ENCODE results near the gene TNFSF9. TPM values are rescaled to one million over a fixed set of nuclear protein-coding genes. Genes with fewer than 3 reads are reported as not detected.

The TNFSF9 gene
- total RNA-seq, 1 experiment from 2014 or later: 0.92 TPM

DNA sequence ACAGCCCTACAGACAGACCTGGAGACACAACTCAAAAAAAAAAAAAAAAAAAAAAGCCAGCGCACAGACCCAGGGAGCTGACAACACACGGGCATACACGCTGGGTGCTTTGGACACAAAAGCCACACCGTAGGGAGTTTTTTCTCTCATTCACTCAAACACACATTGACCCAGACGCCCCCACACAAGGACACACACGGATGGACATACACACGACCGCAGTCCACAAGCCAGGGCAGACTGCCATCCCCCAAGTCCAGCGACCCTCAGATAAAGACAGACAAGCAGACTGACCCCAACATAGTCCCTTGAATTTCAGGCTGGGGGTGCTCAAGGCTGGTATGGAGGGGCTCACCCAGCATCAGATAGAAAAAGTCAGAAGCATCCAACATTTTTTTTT lies 16.7 kb upstream of the TNFSF9 start:
- BruUV-seq (replicated peaks): no TSS peak
- H3K27ac Mint-ChIP-seq (ENCODE audit: unreplicated experiment): no peak overlapping the region
- CTCF ChIA-PET: no interaction called here
- DNase-seq: no peak
- peaks cover 19% of the 10 kb centered on the region for H3K36me3 Mint-ChIP-seq (ENCODE audit: insufficient read depth, unreplicated experiment)
- no peak overlapping the region for H3K4me3 Mint-ChIP-seq (ENCODE audit: low read depth, unreplicated experiment)
- H3K27me3 Mint-ChIP-seq (ENCODE audit: unreplicated experiment): no peaks in the 10 kb centered on the region
- H3K4me1 Mint-ChIP-seq (ENCODE audit: low read depth, unreplicated experiment): peaks cover 18% of the 10 kb centered on the region
- intact Hi-C loops (cut with micrococcal nuclease; ENCODE audit: unreplicated experiment): loop anchor here (10.0 kb wide), 1 partner anchor 221 kb away; the partner anchor contains the start of genes GPR108 and TRIP10
- H3K9me3 Mint-ChIP-seq (ENCODE audit: low read depth, unreplicated experiment): no peaks in the 10 kb centered on the region
- TF ChIP-seq, protein P1, sequence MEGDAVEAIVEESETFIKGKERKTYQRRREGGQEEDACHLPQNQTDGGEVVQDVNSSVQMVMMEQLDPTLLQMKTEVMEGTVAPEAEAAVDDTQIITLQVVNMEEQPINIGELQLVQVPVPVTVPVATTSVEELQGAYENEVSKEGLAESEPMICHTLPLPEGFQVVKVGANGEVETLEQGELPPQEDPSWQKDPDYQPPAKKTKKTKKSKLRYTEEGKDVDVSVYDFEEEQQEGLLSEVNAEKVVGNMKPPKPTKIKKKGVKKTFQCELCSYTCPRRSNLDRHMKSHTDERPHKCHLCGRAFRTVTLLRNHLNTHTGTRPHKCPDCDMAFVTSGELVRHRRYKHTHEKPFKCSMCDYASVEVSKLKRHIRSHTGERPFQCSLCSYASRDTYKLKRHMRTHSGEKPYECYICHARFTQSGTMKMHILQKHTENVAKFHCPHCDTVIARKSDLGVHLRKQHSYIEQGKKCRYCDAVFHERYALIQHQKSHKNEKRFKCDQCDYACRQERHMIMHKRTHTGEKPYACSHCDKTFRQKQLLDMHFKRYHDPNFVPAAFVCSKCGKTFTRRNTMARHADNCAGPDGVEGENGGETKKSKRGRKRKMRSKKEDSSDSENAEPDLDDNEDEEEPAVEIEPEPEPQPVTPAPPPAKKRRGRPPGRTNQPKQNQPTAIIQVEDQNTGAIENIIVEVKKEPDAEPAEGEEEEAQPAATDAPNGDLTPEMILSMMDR (IDR thresholded peaks at IDR 0.05; ENCODE audit: unreplicated experiment): no peak

GRCh38 chr19:6514926-6515544 lies 15.8 kb upstream of the TNFSF9 start:
- no TSS peak for BruUV-seq (replicated peaks)
- TF ChIP-seq, protein P1 (IDR thresholded peaks at IDR 0.05; ENCODE audit: unreplicated experiment): no peak
- Mint-ChIP-seq H3K4me1 (ENCODE audit: low read depth, unreplicated experiment) (peaks cover 18% of the 10 kb centered on the region), H3K27me3 (ENCODE audit: unreplicated experiment) (no peaks in the 10 kb centered on the region), H3K27ac (ENCODE audit: unreplicated experiment) (peak overlapping the region; percentile 19), H3K4me3 (ENCODE audit: low read depth, unreplicated experiment) (peak overlapping the region; percentile 91), H3K9me3 (ENCODE audit: low read depth, unreplicated experiment) (no peaks in the 10 kb centered on the region), H3K36me3 (ENCODE audit: insufficient read depth, unreplicated experiment) (peaks cover 22% of the 10 kb centered on the region)
- intact Hi-C loops (cut with micrococcal nuclease; ENCODE audit: unreplicated experiment): loop anchor here (10.0 kb wide), 1 partner anchor 220 kb away; the partner anchor contains the start of genes GPR108 and TRIP10
- no peak for DNase-seq
- CTCF ChIA-PET: no interaction called here

- TF ChIP-seq, protein P1 (IDR thresholded peaks at IDR 0.05; ENCODE audit: unreplicated experiment): no peak
- Mint-ChIP-seq H3K9me3 (ENCODE audit: low read depth, unreplicated experiment) (no peaks in the 10 kb centered on the region), H3K4me1 (ENCODE audit: low read depth, unreplicated experiment) (peaks cover 18% of the 10 kb centered on the region), H3K27ac (ENCODE audit: unreplicated experiment) (peak overlapping the region; percentile 32), H3K4me3 (ENCODE audit: low read depth, unreplicated experiment) (peak overlapping the region; percentile 91), H3K36me3 (ENCODE audit: insufficient read depth, unreplicated experiment) (peaks cover 22% of the 10 kb centered on the region), H3K27me3 (ENCODE audit: unreplicated experiment) (no peaks in the 10 kb centered on the region)
- peak; percentile 92 for DNase-seq
- CTCF ChIA-PET: interaction anchor here (1.0 to 1.7 kb wide), 6 partner anchors 15 to 348 kb away, joined by 3 to 10 read pairs (median 6); partner anchors contain the start of genes ALKBH7, GPR108 and TNFSF9
- no TSS peak for BruUV-seq (replicated peaks)
- intact Hi-C loops (cut with micrococcal nuclease; ENCODE audit: unreplicated experiment): loop anchor here (2.0 to 10.0 kb wide), 2 partner anchors 117 to 219 kb away; partner anchors contain the start of genes GPR108 and TRIP10
These were observed 14.7 kb upstream of the TNFSF9 start for GRCh38 chr19:6516018-6516658.

GRCh38 chr19:6516659-6517291 lies 14.1 kb upstream of the TNFSF9 start:
- peak; percentile 92 for DNase-seq
- peak overlapping the region; percentile 91 for H3K4me3 Mint-ChIP-seq (ENCODE audit: low read depth, unreplicated experiment)
- CTCF ChIA-PET: interaction anchor here (1.0 to 1.7 kb wide), 6 partner anchors 14 to 347 kb away, joined by 3 to 10 read pairs (median 6); partner anchors contain the start of genes ALKBH7, GPR108 and TNFSF9
- H3K27me3 Mint-ChIP-seq (ENCODE audit: unreplicated experiment): no peaks in the 10 kb centered on the region
- TF ChIP-seq, protein P1 (IDR thresholded peaks at IDR 0.05; ENCODE audit: unreplicated experiment): peak; percentile 87
- no peaks in the 10 kb centered on the region for H3K9me3 Mint-ChIP-seq (ENCODE audit: low read depth, unreplicated experiment)
- no TSS peak for BruUV-seq (replicated peaks)
- H3K27ac Mint-ChIP-seq (ENCODE audit: unreplicated experiment): peak overlapping the region; percentile 51
- intact Hi-C loops (cut with micrococcal nuclease; ENCODE audit: unreplicated experiment): loop anchor here (2.0 to 10.0 kb wide), 2 partner anchors 116 to 218 kb away; partner anchors contain the start of genes GPR108 and TRIP10
- peaks cover 22% of the 10 kb centered on the region for H3K36me3 Mint-ChIP-seq (ENCODE audit: insufficient read depth, unreplicated experiment)
- H3K4me1 Mint-ChIP-seq (ENCODE audit: low read depth, unreplicated experiment): peaks cover 18% of the 10 kb centered on the region
